PFSK-1 (cell line): ENCODE measurements around the gene CBX8.

Source experiments
- FOXP2 ChIP-seq: optimal IDR thresholded peaks from 2 replicates; pipeline ENCODE3; 2011; ENCODE audit warnings: borderline replicate concordance, control low read depth, inconsistent platforms; ENCODE audit not compliant: insufficient read depth; ENCODE audit errors: extremely low read length, extremely low read depth
- POLR2AphosphoS5 ChIP-seq: IDR thresholded peaks from 2 replicates; pipeline ENCODE4 v1.6.1; 2012; ENCODE audit warnings: low read depth, mild to moderate bottlenecking, control low read depth, low read length, moderate library complexity
- SIN3A ChIP-seq: IDR thresholded peaks from 2 replicates; pipeline ENCODE4 v1.6.1; 2012; ENCODE audit warnings: mild to moderate bottlenecking, low read length, moderate library complexity, borderline replicate concordance; ENCODE audit not compliant: insufficient read depth
- TAF1 ChIP-seq: IDR thresholded peaks from 2 replicates; pipeline ENCODE4 v1.6.1; 2012; ENCODE audit warnings: low read length, control low read depth, borderline replicate concordance; ENCODE audit not compliant: insufficient read depth
- TF ChIP-seq, protein P1 (sequence below), 2 experiments: IDR thresholded peaks; 2 replicates each; pipeline versions ENCODE4 v1.6.1 to v1.8.0; 2011 to 2012; ENCODE audit warnings: low read depth in 2 of 2, low read length in 2 of 2, control low read depth in 1 of 2, inconsistent platforms in 1 of 2, mild to moderate bottlenecking in 1 of 2, moderate library complexity in 1 of 2; ENCODE audit not compliant: insufficient read depth in 1 of 2

The CBX8 gene

DNA sequence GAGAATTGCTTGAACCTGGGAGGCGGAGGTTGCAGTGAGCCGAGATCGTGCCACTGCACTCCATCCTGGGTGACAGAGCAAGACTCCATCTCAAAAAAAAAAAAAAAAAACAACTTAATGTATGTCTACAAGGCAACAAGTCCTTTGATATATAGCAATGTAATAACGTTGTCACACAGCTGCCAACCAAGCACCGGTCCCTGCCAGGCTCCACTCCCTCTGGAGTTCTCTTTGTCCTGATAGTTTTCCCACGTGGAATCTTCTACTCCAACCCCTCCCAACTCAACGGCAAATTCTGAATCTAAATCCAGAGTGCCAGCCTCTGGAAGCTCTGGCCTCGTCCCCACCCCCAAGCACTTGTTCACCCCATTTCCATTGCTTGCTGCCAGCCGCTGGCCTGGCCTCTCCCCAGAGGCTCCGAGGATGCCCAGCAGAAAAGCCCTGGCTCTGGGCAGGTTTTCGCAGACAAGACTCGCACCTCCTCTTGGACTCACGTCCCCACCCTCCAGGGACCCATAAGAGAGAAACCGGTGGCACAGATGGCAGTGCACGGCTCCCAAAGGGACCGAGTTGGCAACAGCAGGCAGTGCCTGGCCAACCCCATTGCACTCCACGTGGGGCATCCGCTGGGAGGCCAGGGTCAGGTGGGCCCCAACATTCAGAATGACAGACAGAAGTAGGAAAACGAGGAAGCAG lies 34.8 kb downstream of the CBX8 start:
- TF ChIP-seq POLR2AphosphoS5 (no peak), TAF1 (no peak), FOXP2 (no peak)

DNA sequence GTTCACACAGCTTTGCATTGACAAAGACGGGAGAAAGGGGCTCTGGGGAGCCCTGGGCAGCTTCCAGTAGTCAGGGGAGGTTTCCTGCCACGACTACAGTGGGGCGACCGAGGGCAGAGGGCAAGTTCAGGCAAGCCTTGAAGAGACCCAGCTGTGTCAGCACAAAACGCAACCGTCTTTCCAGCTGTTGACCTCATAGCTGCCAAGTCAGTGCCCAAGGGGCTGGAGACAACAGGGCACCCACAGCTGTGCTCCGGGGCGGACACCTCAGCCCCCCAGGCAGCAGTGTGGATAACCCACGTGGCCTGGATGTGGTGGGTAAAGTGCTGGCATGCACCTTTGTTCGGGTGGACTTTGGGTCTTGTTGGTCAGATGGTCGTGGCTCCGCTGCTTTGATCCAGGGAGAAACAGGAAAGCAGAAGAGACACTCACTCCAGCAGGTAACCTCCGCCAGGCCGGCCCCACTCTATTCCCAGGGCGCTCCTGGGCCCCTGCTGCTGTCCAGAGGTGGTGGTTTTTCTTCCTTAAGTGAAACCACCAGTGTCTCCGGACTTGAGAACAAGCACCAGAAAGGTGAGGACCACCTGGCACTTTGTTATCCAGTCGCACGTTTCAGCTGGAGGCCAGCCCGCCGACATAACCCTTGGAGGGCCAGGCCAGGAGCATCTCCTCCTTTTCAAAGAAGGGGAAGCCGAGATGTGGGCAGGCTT lies 36.5 kb downstream of the CBX8 start:
- no peak for TF ChIP-seq FOXP2
- no peak for TF ChIP-seq TAF1
- no peak for TF ChIP-seq POLR2AphosphoS5
- TF ChIP-seq, protein P1, sequence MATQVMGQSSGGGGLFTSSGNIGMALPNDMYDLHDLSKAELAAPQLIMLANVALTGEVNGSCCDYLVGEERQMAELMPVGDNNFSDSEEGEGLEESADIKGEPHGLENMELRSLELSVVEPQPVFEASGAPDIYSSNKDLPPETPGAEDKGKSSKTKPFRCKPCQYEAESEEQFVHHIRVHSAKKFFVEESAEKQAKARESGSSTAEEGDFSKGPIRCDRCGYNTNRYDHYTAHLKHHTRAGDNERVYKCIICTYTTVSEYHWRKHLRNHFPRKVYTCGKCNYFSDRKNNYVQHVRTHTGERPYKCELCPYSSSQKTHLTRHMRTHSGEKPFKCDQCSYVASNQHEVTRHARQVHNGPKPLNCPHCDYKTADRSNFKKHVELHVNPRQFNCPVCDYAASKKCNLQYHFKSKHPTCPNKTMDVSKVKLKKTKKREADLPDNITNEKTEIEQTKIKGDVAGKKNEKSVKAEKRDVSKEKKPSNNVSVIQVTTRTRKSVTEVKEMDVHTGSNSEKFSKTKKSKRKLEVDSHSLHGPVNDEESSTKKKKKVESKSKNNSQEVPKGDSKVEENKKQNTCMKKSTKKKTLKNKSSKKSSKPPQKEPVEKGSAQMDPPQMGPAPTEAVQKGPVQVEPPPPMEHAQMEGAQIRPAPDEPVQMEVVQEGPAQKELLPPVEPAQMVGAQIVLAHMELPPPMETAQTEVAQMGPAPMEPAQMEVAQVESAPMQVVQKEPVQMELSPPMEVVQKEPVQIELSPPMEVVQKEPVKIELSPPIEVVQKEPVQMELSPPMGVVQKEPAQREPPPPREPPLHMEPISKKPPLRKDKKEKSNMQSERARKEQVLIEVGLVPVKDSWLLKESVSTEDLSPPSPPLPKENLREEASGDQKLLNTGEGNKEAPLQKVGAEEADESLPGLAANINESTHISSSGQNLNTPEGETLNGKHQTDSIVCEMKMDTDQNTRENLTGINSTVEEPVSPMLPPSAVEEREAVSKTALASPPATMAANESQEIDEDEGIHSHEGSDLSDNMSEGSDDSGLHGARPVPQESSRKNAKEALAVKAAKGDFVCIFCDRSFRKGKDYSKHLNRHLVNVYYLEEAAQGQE (IDR thresholded peaks at IDR 0.05; ENCODE audit: insufficient read depth in 1 of 2, low read depth in 2 of 2, low read length in 2 of 2): no peak
- TF ChIP-seq SIN3A: no peak

DNA sequence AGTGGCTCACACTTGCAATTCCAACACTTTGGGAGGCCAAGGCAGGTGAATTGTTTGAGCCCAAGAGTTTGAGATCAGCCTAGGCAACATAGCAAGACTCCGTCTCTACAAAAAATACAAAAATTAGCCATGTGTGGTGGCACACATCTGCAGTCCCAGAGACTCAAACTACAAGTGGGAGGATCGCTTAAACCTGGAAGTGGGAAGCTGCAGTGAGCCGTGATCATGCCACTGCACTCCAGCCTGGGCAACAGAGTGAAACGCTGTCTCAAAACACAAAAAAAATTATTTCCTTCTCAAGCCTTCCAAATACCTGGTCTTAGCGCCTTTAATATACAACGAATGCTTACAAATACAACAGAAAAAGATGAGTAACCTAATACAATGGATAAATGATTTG lies 38.6 kb downstream of the CBX8 start:
- TF ChIP-seq, protein P1 (IDR thresholded peaks at IDR 0.05; ENCODE audit: insufficient read depth in 1 of 2, low read depth in 2 of 2, low read length in 2 of 2): no peak
- TF ChIP-seq SIN3A (no peak), POLR2AphosphoS5 (no peak), FOXP2 (no peak), TAF1 (no peak)

DNA sequence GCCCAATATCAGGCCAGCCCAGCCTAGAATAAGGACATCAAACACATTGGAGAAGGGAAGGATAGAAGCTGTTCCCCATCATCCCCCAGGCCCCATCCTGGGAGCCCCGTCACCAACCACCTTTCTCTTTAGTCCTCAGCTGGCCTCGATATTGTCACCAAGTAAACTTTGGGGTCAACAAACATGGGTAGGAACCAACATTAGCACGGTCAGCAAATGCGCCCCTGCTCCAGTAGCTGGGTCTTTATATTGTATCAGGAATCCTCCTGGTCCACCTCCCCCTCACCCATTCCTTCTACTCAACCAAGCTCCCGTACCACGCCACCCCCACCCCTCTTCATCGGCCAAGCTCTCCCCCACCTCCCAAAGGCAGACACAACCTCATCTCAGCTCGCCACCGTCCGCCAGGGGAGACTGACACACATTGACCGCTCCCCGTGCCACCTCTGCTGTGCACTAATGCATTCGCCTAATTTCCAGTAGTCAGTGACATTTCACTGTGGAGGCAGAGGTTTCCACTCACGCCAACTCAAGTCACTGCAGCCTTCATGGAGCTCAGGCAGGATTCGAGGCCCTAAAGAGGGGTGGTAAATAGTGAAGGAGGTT lies 39.6 kb downstream of the CBX8 start:
- no peak for TF ChIP-seq TAF1
- TF ChIP-seq SIN3A: no peak
- TF ChIP-seq POLR2AphosphoS5: no peak
- no peak for TF ChIP-seq FOXP2
- TF ChIP-seq, protein P1 (IDR thresholded peaks at IDR 0.05; ENCODE audit: insufficient read depth in 1 of 2, low read depth in 2 of 2, low read length in 2 of 2): no peak

DNA sequence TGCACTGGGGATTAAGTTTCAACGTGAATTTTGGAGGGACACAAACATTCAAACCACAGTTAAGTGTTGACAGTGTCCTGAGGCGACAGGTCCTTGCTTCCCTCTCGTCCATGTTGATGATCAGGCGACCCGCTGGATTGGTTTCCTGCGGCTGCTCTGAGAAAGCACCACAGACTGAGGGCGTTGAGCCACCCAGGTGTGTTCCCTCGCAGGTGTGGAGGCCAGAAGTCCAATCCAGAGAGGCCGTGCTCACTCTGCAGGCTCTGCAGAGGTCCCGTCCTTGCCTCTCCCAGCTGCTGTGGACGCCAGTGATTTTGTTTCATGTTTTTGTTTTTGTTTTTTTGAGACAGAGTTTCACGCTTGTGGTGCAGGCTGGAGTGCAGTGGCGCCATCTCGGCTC lies 41.3 kb downstream of the CBX8 start:
- TF ChIP-seq TAF1 (no peak), POLR2AphosphoS5 (no peak), FOXP2 (no peak), SIN3A (no peak)
- TF ChIP-seq, protein P1 (IDR thresholded peaks at IDR 0.05; ENCODE audit: insufficient read depth in 1 of 2, low read depth in 2 of 2, low read length in 2 of 2): no peak
